AG20443 (cell line): ENCODE data around the gene KRTAP22-1.

ENCODE experiments used
- DNase-seq: peaks from one replicate; pipeline ENCODE4 v3.0.0; 2012; ENCODE audit warnings: low spot score, mixed read lengths

KRTAP22-1 gene

DNA sequence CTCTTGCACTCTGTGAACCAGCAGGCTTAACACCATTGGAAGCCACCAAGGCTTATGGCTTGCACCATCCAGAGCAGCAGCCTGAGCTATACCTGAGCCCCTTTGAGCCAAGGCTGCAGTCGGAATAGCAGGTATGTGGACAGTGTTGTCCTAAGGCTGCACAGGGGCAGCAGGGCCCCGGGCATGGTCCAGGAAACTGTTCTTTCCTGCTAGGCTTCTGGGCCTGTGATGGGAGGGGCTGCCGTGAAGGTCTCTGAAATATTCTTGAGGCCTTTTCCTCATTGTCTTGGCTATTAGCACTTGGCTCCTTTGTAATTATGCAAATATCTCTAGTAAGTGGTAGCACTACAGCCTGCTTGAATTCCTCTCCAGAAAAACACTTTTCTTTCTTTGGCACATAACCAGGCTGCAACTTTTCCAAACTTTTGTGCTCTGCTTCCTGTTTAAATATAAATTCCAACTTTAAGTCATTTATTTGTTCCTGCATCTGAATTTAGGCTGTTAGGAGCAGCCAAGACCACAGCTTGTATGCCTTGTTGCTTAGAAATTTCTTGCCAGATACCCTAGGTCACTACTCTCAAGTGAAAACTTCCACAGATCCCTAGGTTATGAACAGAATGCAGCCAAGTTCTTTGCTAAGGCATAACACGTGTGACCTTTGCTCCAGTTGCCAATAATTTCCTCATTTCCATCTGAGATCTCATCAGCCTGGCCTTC is 24.7 kb downstream of the KRTAP22-1 start:
- DNase-seq: no peak

DNA sequence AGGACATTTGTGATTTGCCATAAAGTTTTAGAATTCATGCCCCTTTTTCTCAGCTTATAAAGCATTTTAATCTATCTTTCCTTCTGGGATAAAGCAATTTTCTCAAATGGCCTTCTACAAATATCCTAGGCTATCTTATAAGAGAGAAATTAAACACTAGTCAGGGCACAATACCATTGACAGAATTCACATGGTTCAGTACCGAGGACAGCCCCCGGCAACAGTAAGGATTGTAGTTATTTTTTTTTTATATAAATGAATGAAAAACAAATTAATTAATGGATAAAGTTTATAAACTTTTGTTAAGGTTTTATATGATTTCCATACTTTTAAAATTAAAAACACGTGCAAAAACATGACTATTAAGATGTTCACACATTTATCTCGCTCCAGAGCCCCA is 27.2 kb downstream of the KRTAP22-1 start:
- DNase-seq: no peak

DNA sequence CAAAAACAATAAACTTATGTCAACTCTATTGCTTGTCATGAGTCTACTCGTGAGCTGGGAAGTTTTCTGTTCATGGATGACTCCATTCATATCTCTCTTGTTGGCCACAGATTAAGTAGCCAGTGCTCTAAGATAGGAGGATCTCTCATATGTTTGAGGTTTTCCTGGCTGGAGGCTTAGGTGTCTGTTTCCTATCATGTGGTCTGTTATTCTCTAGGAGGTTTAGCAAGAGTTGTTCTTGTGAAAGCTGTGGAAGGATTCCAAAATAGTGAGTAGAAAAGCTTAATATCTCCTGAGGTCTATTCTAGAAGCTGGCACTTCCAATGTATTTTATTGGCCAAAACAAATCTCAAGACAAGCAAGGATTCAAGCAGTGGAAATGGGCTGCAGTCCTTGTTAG is 28.3 kb downstream of the KRTAP22-1 start:
- DNase-seq: no peak

DNA sequence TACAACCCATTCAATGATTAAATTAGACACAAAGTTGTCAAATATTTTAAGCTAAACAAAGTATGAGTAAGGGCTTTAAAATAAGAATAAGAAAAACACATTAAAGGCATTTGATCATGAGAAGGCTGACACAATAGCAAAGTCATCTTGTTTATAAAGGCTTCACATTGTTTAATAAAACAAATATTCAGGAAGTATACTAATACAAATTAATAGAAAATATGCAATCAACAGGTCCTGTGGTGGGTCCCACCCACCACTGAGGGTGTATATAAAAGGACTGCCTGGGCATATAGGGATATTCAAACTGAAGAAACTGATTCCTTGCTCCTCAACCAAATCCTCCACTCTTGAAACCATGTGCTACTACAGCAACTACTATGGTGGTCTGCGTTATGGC is 34.0 kb downstream of the KRTAP22-1 start, which contains the start of gene KRTAP20-2:
KRTAP20-2 (plus strand) TSS at position 301 of the 400 bp plus-strand sequence; CDS start at position 359, 58 bp downstream.
- DNase-seq: no peak

DNA sequence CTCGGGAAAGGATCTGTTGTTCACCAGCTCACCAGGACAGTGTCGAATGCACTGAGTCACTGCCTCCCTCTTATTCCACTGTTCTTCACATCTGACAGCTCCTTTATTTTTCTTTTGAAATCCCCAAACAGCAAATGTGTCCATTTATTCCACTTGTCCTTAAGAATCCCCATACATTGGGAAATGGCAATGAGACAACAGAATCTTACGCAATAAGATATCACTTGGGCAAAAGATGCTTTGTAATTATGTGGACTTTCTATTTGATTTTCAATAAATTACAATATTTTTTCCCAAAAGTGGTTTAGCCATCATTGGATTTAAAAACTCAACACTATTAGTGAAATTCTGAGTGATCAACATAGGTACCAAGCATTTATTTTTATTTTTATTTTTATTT is 37.8 kb downstream of the KRTAP22-1 start:
- DNase-seq: no peak

DNA sequence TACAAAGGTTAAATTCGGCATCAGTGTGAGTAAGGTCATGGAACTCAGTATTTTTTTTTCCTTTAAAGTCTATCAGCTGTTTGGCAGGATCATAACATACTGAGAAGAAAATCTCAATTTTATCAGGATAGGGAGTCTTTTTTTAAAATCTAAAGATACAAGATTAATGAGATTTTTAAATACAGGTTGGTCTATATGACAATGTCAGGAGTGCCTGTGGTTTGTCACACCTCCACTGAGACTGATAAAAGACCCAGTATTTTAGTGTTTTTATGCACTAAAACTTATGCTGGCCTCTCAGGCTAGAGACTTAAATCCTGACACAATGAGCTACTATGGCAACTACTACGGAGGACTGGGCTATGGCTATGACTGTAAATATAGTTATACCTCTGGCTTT is 41.7 kb downstream of the KRTAP22-1 start, which contains the start of gene KRTAP20-3:
KRTAP20-3 (plus strand) TSS at position 301 of the 400 bp plus-strand sequence.
- DNase-seq: no peak

DNA sequence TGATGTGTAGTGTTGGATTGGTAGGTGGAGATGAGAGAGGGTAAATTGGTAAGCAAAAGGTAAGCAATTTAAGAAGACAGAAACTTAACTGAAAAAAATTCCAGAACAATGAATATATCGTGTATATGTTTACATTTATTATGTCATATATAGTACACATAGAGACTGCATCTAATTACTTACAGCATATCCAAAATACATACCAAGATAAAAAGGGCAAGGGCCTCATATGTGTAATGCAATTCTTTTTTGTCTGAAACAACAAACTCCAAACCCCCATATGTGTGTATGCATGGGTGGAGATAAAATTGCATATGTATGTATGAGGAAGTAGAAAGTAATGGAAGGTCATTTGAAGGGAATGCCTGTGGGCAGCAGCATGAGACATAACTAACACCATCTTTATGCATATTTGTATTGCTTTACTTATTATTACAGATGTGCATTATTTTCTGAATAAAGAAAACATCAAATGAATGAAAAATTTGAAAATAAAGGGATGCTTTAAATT is 46.1 kb downstream of the KRTAP22-1 start:
- no peak for DNase-seq
